Stimulated activated CD4-positive, alpha-beta T cell treated with anti-CD3 and anti-CD28 coated beads, Interleukin-15, amount 100 ng/mL, for 1 hour (primary cell): Measurements from ENCODE around the gene HSD3B1.

Source experiments
- DNase-seq, 2 donors: peaks; one replicate each; pipeline ENCODE4 v3.0.0-alpha.2; 2020; ENCODE audit warnings: low read depth in 1 of 2, low spot score in 1 of 2

The HSD3B1 gene

GRCh38 chr1:119506941-119507340 is at the start of gene HSD3B1:
HSD3B1 (plus strand) TSS chr1:119507210; CDS start chr1:119507477, 267 bp downstream.
- DNase-seq = no peak

- DNase-seq = no peak
These were observed 44.0 kb upstream of the HSD3B1 start for GRCh38 chr1:119462964-119463363.

DNA sequence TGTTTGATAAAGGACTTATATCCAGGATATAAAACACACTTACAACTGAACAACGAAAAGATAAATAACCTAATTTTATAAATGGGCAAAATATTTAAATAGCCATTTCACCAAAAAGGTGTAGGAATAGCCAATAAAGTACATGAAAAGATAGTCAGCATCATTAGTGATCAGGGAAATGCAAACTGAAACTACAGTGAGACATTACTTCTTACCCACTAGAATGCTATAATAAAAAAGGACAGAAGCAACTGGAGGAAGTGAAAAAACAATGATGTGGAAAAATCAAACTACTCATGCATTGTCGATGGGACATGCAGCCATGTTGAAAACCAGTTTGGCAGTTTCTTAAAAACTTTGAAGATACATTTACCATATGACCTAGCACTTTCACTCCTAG is 43.4 kb upstream of the HSD3B1 start:
- DNase-seq = no peak

DNA sequence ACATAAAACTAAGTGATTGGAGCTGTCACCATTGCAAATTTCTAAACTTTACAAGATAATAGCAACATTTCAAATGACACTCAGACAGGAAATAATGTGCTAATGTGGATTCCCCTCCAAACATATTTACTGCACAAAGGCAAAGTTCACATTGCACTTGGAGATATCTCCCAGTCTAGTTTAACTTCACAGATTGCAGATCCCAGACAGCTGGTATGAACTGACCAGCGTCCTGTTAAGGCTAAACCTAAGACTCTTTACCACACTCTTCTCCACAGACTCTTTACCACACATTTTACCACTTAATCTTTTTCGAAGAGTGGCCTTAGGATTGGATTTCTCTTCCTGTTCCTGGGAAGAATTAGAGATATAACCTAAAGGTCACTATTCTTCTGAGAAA is 40.6 kb upstream of the HSD3B1 start:
- DNase-seq = no peak

- no peak for DNase-seq
These were observed 39.8 kb upstream of the HSD3B1 start for GRCh38 chr1:119467219-119467618.

DNA sequence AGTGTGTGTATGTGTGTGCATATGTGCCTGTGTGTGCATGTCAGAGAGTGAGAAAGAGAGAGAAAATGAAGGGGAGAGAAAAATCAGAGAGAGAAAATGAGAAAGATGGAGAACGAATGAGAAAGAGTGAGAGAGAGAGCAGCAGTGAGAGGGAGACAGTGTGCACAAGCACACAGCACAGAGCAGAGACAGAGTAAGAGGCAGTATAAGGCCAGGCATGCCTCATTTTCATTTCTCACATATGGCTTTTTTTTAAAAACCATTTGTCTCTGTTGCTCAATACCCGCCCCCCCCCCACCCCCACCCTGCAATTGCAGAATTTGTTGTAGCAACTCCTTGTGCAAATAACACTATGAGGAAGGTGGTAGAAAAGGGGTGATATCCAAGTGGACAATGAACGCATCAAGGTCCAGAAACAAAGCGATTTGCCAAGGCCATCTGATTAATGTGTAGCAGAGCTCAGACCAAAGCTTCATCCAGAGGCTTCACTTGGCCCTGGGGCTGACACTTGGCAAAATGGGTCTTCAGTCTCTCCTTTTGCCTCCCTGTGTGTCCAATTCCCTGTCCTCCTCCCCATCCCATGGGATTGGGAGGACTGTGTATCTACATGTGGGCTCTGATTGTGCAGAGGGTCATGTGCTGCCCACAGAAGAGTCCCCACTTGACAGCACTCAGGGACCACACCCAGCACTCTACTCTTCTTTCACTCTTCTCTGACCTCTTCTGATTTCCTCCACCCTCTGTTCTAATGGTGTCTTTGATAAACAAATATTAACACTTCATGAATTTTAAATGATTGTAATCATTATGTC is 38.9 kb upstream of the HSD3B1 start:
- DNase-seq = no peak

- DNase-seq = no peak
These were observed 37.3 kb upstream of the HSD3B1 start for GRCh38 chr1:119469741-119470140.

DNA sequence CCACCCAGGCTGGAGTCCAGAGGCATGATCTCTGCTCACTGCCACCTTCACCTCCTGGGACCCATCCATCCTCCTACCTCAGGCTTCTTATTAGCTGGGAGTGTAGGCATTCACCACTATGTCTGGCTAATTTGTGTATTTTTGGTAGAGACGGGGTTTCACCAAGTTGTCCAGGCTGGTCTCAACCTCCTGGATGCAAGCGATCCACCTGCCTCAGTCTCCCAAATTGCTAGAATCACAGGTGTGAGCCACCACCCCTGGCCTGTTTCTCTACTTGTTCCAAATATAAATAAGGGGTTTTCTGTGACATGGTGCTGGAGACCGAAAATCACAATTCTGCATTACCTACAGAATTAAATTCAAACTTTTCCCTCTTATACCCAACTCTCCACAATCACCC is 36.6 kb upstream of the HSD3B1 start:
- DNase-seq = no peak

GRCh38 chr1:119470958-119471357 is 36.1 kb upstream of the HSD3B1 start:
- no peak for DNase-seq

DNA sequence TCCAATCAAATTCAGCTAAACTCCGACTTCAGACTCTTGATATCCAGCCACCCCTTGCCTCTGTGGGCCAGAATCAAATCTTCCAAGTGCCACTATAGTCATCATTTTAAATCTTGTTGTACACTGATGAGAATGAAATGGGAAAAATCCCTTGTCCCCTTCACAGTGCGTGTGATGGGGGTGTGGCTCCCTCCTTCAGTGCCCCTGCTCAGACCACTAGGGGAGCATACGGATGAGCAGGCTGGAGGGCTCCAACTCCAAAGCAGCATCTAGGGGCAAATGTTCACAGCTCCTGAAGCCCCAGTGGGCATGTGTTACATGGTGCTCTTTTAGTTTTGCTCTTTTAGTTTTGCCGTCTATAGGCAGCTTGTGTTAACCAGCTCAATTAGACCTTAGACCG is 35.4 kb upstream of the HSD3B1 start:
- no peak for DNase-seq

GRCh38 chr1:119472080-119472818 is 34.8 kb upstream of the HSD3B1 start:
- no peak for DNase-seq

DNA sequence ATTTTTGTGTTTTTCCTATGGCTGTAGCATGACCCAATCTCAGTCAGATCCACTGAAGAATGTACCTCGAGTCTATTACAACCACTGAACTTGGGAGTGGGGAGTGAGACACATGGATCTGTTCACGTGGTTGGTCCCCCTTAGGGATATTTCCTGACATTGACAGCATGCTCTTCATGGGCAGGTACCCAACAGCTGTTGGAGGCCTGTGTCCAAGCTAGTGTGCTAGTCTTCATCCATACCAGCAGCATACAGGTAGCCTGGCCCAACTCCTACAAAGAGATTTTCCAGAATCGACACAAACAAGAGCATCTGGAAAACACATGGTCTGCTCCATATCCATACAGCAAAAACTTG is 34.2 kb upstream of the HSD3B1 start:
- no peak for DNase-seq

- DNase-seq = no peak
These were observed 31.1 kb upstream of the HSD3B1 start for GRCh38 chr1:119475866-119476439.

GRCh38 chr1:119477710-119478109 is 29.3 kb upstream of the HSD3B1 start:
- DNase-seq = no peak

DNA sequence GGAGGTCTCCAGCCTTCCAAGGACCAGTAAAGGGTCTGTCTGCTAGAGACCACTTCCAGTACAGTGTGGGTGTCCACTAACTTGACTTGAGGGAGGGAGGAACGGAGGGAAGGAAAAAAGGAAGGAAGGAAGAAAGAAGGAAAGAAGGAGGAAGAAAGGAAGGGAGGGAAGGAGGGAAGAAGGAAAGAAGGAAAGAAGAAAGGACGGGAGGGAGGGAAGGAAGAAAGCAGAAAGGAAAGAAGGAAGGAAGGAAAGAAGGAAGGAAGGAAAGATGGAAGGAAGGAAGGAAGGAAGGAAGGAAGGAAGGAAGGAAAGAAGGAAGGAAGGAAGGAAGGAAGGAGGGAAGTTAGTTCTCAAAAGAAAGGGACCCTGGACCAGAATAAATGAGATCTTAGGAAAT is 26.8 kb upstream of the HSD3B1 start:
- no peak for DNase-seq

GRCh38 chr1:119481951-119482350 is 25.1 kb upstream of the HSD3B1 start:
- DNase-seq = no peak

GRCh38 chr1:119482517-119483425 is 24.2 kb upstream of the HSD3B1 start:
- no peak for DNase-seq

GRCh38 chr1:119483441-119484200 is 23.4 kb upstream of the HSD3B1 start:
- no peak for DNase-seq

DNA sequence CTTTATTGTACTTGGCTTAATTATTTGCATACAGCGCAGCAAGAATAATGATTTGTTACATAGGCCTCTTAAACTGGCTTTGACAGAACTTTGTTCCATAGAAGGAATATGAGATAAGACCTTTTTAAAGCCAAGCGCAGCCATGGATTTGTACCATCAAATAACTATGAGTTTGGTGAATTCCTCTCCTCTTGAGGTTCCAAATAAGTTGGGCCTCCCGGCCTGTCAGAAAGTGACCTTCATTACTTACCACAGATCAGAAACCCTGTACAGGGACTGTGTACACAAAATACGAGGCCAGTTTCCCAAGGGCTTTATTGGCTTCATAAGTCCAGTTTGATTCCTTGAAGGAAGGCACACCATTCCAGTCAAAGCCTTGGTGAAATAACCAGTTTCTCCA is 21.8 kb upstream of the HSD3B1 start:
- DNase-seq = no peak

DNA sequence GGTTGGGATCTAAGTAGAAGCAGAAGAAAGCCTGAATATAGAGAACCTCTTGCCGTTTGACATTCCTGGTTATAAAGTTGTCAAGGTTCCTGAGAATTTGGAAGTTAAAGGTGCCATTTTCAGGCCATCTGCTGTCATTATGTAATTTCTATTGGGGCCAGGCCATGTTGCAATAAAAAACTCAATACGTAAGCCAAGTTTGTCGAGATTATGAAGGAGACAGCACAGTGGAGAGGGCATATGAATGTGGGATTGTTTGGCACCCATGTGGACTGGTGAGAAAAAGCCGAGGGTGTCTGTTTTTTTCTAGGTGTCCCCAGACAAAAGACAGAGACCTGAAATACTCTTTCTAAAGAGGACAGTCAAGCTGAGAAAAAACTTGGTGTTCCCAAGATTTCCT is 18.8 kb upstream of the HSD3B1 start:
- no peak for DNase-seq

GRCh38 chr1:119489201-119489600 is 17.8 kb upstream of the HSD3B1 start:
- no peak for DNase-seq
